Nephron progenitor cell (in vitro differentiated cells): ENCODE results near the gene CAPN15.
"Not testable (repeated sequence)": the region's sequence is repeated elsewhere in the genome, so short reads cannot be mapped to it uniquely, and the experiment has no call there.

ENCODE experiments used
- DNase-seq: peaks from one replicate; pipeline ENCODE4 v3.0.0; 2021
- H3K27ac Mint-ChIP-seq: 2 replicates; pipeline ENCODE4 v1.8.0; 2021; ENCODE audit warnings: mild to moderate bottlenecking, moderate library complexity, mixed read lengths
- H3K27me3 Mint-ChIP-seq: 2 replicates; pipeline ENCODE4 v1.8.0; 2021; ENCODE audit warnings: mild to moderate bottlenecking, low read depth, mixed read lengths; ENCODE audit not compliant: poor library complexity
- H3K36me3 Mint-ChIP-seq: 2 replicates; pipeline ENCODE4 v1.8.0; 2021; ENCODE audit warnings: low read depth, mixed read lengths
- H3K4me1 Mint-ChIP-seq: 2 replicates; pipeline ENCODE4 v1.8.0; 2021; ENCODE audit warnings: mixed read lengths
- H3K4me3 Mint-ChIP-seq: 2 replicates; pipeline ENCODE4 v1.8.0; 2021; ENCODE audit warnings: mild to moderate bottlenecking, moderate library complexity, mixed read lengths
- H3K9me3 Mint-ChIP-seq: 2 replicates; pipeline ENCODE4 v1.8.0; 2021; ENCODE audit warnings: mild to moderate bottlenecking, moderate library complexity, mixed read lengths
- CTCF ChIP-seq: fragments of 200-600 bp; sonication (generic); IDR thresholded peaks from 2 replicates; pipeline ENCODE4 v1.5.0; 2021; ENCODE audit warnings: antibody characterized with exemption

Gene CAPN15

GRCh38 chr16:527015-527903 lies at the start of gene CAPN15:
TSS of gene CAPN15 (plus strand) at chr16:527712. CDS start at chr16:546839, 19,127 bp downstream.
- Mint-ChIP-seq H3K27me3 (no peaks in the 10 kb centered on the region), H3K4me3 (peak within 1 kb of the TSS; percentile 89), H3K4me1 (peaks cover 38% of the 10 kb centered on the region), H3K9me3 (no peaks in the 10 kb centered on the region), H3K27ac (peak within 1 kb of the TSS; percentile 93), H3K36me3 (peaks cover 12% of the 10 kb centered on the region)
- TF ChIP-seq CTCF, result no peak
- DNase-seq, result peak; percentile 90

GRCh38 chr16:478287-478686 lies 49.2 kb upstream of the CAPN15 start:
- Mint-ChIP-seq H3K36me3 (peaks cover 17% of the 10 kb centered on the region), H3K27ac (peak overlapping the region; percentile 68), H3K4me1 (peaks cover 44% of the 10 kb centered on the region)
- not testable (repeated sequence) for DNase-seq, H3K9me3 Mint-ChIP-seq, H3K27me3 Mint-ChIP-seq, H3K4me3 Mint-ChIP-seq

- DNase-seq, result no peak
- Mint-ChIP-seq H3K27ac (no peak overlapping the region), H3K4me1 (peaks cover 31% of the 10 kb centered on the region), H3K36me3 (peaks cover 8% of the 10 kb centered on the region), H3K9me3 (no peaks in the 10 kb centered on the region), H3K4me3 (no peak overlapping the region), H3K27me3 (no peaks in the 10 kb centered on the region)
- TF ChIP-seq CTCF, result no peak
Measured at GRCh38 chr16:482468-483185, 44.9 kb upstream of the CAPN15 start.

- no peak for DNase-seq
- Mint-ChIP-seq H3K27ac (peak overlapping the region; percentile 97), H3K4me3 (no peak overlapping the region)
Measured at GRCh38 chr16:483341-484075, 44.0 kb upstream of the CAPN15 start.

GRCh38 chr16:489606-490005 lies 37.9 kb upstream of the CAPN15 start:
- peaks cover 4% of the 10 kb centered on the region for H3K27me3 Mint-ChIP-seq
- H3K4me1 Mint-ChIP-seq, result peaks cover 17% of the 10 kb centered on the region
- H3K36me3 Mint-ChIP-seq, result peaks cover 48% of the 10 kb centered on the region
- no peak for TF ChIP-seq CTCF
- peak overlapping the region; percentile 96 for H3K27ac Mint-ChIP-seq
- no peaks in the 10 kb centered on the region for H3K9me3 Mint-ChIP-seq
- no peak for DNase-seq
- H3K4me3 Mint-ChIP-seq, result no peak overlapping the region

More at GRCh38 chr16:483341-484075, 44.0 kb upstream of the CAPN15 start:
- peaks cover 13% of the 10 kb centered on the region for H3K36me3 Mint-ChIP-seq
- H3K9me3 Mint-ChIP-seq, result no peaks in the 10 kb centered on the region
- TF ChIP-seq CTCF, result no peak
- H3K27me3 Mint-ChIP-seq, result no peaks in the 10 kb centered on the region
- peaks cover 31% of the 10 kb centered on the region for H3K4me1 Mint-ChIP-seq

- TF ChIP-seq CTCF, result no peak
- Mint-ChIP-seq H3K36me3 (peaks cover 60% of the 10 kb centered on the region), H3K4me3 (no peak overlapping the region), H3K27ac (peak overlapping the region; percentile 97), H3K4me1 (peaks cover 17% of the 10 kb centered on the region), H3K27me3 (peaks cover 4% of the 10 kb centered on the region), H3K9me3 (no peaks in the 10 kb centered on the region)
- no peak for DNase-seq
Measured at GRCh38 chr16:490768-491167, 36.7 kb upstream of the CAPN15 start.
